ENCODE results near the gene AMN1. TPM values are rescaled to one million over a fixed set of nuclear protein-coding genes. Genes with fewer than 3 reads are reported as not detected.
"Not testable (repeated sequence)": the region's sequence is repeated elsewhere in the genome, so short reads cannot be mapped to it uniquely, and the experiment has no call there.

Gene AMN1
- polyA plus RNA-seq, 2 donors, result 4.4 to 4.7 TPM

- H3K36me3 ChIP-seq (ENCODE audit: control insufficient read depth in 2 of 2, insufficient read depth in 2 of 2, low read length in 1 of 2), result no peaks in the 10 kb centered on the region
- no peaks in the 10 kb centered on the region for H3K9me3 ChIP-seq (ENCODE audit: control insufficient read depth in 2 of 2, insufficient read depth in 1 of 2, low read depth in 1 of 2, low read length in 1 of 2)
- H3K27me3 ChIP-seq (ENCODE audit: control insufficient read depth in 1 of 2, insufficient read depth in 2 of 2, low read length in 2 of 2), result no peaks in the 10 kb centered on the region
Measured at GRCh38 chr12:31705621-31706020, 23.2 kb downstream of the AMN1 start.

GRCh38 chr12:31702047-31702446, 26.8 kb downstream of the AMN1 start:
- Histone ChIP-seq H3K9me3 (ENCODE audit: control insufficient read depth in 2 of 2, insufficient read depth in 1 of 2, low read depth in 1 of 2, low read length in 1 of 2) (no peaks in the 10 kb centered on the region), H3K27me3 (ENCODE audit: control insufficient read depth in 1 of 2, insufficient read depth in 2 of 2, low read length in 2 of 2) (no peaks in the 10 kb centered on the region), H3K36me3 (ENCODE audit: control insufficient read depth in 2 of 2, insufficient read depth in 2 of 2, low read length in 1 of 2) (peaks cover 0 to 4% of the 10 kb centered on the region in 2 donors), H3K27ac (ENCODE audit: low read depth in 2 of 2, low read length in 1 of 2) (no peak overlapping the region), H3K4me1 (ENCODE audit: control insufficient read depth in 2 of 2, insufficient read depth in 2 of 2, low read length in 1 of 2) (no peaks in the 10 kb centered on the region), H3K4me3 (ENCODE audit: low read depth in 1 of 2, low read length in 2 of 2) (no peak overlapping the region)

More at GRCh38 chr12:31705621-31706020, 23.2 kb downstream of the AMN1 start:
- Histone ChIP-seq H3K4me3 (ENCODE audit: low read depth in 1 of 2, low read length in 2 of 2) (no peak overlapping the region), H3K27ac (ENCODE audit: low read depth in 2 of 2, low read length in 1 of 2) (no peak overlapping the region), H3K4me1 (ENCODE audit: control insufficient read depth in 2 of 2, insufficient read depth in 2 of 2, low read length in 1 of 2) (no peaks in the 10 kb centered on the region)
- 78 to 80% methylated on average over 2 of the region's 2 CpGs for WGBS, 2 donors

GRCh38 chr12:31689921-31690320, 38.9 kb downstream of the AMN1 start:
- 97 to 98% methylated on average over 3 of the region's 3 CpGs for WGBS, 2 donors
- not testable (repeated sequence) for H3K27ac ChIP-seq (ENCODE audit: low read depth in 2 of 2, low read length in 1 of 2); H3K4me1 ChIP-seq (ENCODE audit: control insufficient read depth in 2 of 2, insufficient read depth in 2 of 2, low read length in 1 of 2); H3K4me3 ChIP-seq (ENCODE audit: low read depth in 1 of 2, low read length in 2 of 2); H3K9me3 ChIP-seq (ENCODE audit: control insufficient read depth in 2 of 2, insufficient read depth in 1 of 2, low read depth in 1 of 2, low read length in 1 of 2); H3K36me3 ChIP-seq (ENCODE audit: control insufficient read depth in 2 of 2, insufficient read depth in 2 of 2, low read length in 1 of 2); H3K27me3 ChIP-seq (ENCODE audit: control insufficient read depth in 1 of 2, insufficient read depth in 2 of 2, low read length in 2 of 2)

GRCh38 chr12:31687101-31687527, 41.7 kb downstream of the AMN1 start:
- Histone ChIP-seq H3K27me3 (ENCODE audit: control insufficient read depth in 1 of 2, insufficient read depth in 2 of 2, low read length in 2 of 2) (no peaks in the 10 kb centered on the region), H3K9me3 (ENCODE audit: control insufficient read depth in 2 of 2, insufficient read depth in 1 of 2, low read depth in 1 of 2, low read length in 1 of 2) (no peaks in the 10 kb centered on the region), H3K27ac (ENCODE audit: low read depth in 2 of 2, low read length in 1 of 2) (peak overlapping the region; percentile 21 to 25), H3K4me1 (ENCODE audit: control insufficient read depth in 2 of 2, insufficient read depth in 2 of 2, low read length in 1 of 2) (no peaks in the 10 kb centered on the region), H3K36me3 (ENCODE audit: control insufficient read depth in 2 of 2, insufficient read depth in 2 of 2, low read length in 1 of 2) (no peaks in the 10 kb centered on the region), H3K4me3 (ENCODE audit: low read depth in 1 of 2, low read length in 2 of 2) (no peak overlapping the region)
- WGBS, 2 donors, result 84 to 86% methylated on average over 3 of the region's 3 CpGs

GRCh38 chr12:31685801-31686200, 43.0 kb downstream of the AMN1 start:
- Histone ChIP-seq H3K36me3 (ENCODE audit: control insufficient read depth in 2 of 2, insufficient read depth in 2 of 2, low read length in 1 of 2) (no peaks in the 10 kb centered on the region), H3K27me3 (ENCODE audit: control insufficient read depth in 1 of 2, insufficient read depth in 2 of 2, low read length in 2 of 2) (no peaks in the 10 kb centered on the region), H3K9me3 (ENCODE audit: control insufficient read depth in 2 of 2, insufficient read depth in 1 of 2, low read depth in 1 of 2, low read length in 1 of 2) (no peaks in the 10 kb centered on the region), H3K27ac (ENCODE audit: low read depth in 2 of 2, low read length in 1 of 2) (no peak overlapping the region), H3K4me3 (ENCODE audit: low read depth in 1 of 2, low read length in 2 of 2) (no peak overlapping the region), H3K4me1 (ENCODE audit: control insufficient read depth in 2 of 2, insufficient read depth in 2 of 2, low read length in 1 of 2) (no peaks in the 10 kb centered on the region)
- 82 to 83% methylated on average over 3 of the region's 3 CpGs for WGBS, 2 donors

DNA sequence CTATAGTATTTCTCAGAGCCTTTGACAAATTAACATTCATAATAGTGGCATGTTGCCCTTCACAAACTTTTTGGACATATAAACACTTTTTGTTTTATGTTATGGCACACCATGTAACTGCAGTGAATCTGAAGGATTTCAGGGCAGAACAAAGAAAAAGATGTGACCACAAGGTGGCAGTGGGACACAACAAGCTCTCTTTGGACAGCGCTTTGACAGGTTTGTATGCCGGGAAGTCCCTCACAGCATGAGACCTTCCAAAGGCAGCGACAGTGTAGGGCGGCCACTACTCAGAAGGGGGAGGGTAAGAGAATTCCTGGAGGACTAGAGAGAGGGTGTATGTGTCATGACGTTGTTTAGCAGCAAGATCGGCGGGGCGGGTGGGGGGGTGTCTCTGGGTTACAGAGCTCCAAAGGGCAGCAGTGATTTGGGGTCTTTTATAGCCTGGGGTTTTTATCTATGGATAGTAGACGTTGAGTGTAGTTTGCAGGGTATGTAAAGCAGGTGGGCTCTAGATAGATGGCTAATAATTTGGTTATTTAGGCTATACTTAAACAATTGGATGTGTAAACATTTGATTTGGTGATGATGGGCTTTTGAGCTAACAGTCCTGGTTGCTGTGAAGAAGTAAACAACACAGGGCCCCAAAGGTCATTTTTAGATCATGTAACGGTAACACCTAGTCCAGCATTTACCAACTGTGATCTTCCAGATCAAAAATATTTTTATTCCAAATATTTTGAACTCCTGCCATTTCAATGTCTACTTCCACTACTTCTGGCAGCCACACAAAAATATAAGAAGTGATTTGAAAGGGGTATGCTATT, 46.5 kb downstream of the AMN1 start:
- H3K27ac ChIP-seq (ENCODE audit: low read depth in 2 of 2, low read length in 1 of 2), result no peak overlapping the region
- no peaks in the 10 kb centered on the region for H3K27me3 ChIP-seq (ENCODE audit: control insufficient read depth in 1 of 2, insufficient read depth in 2 of 2, low read length in 2 of 2)
- no peak overlapping the region for H3K4me3 ChIP-seq (ENCODE audit: low read depth in 1 of 2, low read length in 2 of 2)
- WGBS, 2 donors, result 62 to 68% methylated on average over 10 of the region's 10 CpGs
- no peaks in the 10 kb centered on the region for H3K36me3 ChIP-seq (ENCODE audit: control insufficient read depth in 2 of 2, insufficient read depth in 2 of 2, low read length in 1 of 2)
- no peaks in the 10 kb centered on the region for H3K9me3 ChIP-seq (ENCODE audit: control insufficient read depth in 2 of 2, insufficient read depth in 1 of 2, low read depth in 1 of 2, low read length in 1 of 2)
- H3K4me1 ChIP-seq (ENCODE audit: control insufficient read depth in 2 of 2, insufficient read depth in 2 of 2, low read length in 1 of 2), result no peaks in the 10 kb centered on the region

GRCh38 chr12:31672521-31672920, 56.3 kb downstream of the AMN1 start:
- H3K27me3 ChIP-seq (ENCODE audit: control insufficient read depth in 1 of 2, insufficient read depth in 2 of 2, low read length in 2 of 2), result no peaks in the 10 kb centered on the region
- no peaks in the 10 kb centered on the region for H3K9me3 ChIP-seq (ENCODE audit: control insufficient read depth in 2 of 2, insufficient read depth in 1 of 2, low read depth in 1 of 2, low read length in 1 of 2)
- no peaks in the 10 kb centered on the region for H3K4me1 ChIP-seq (ENCODE audit: control insufficient read depth in 2 of 2, insufficient read depth in 2 of 2, low read length in 1 of 2)
- peaks cover 0 to 2% of the 10 kb centered on the region in 2 donors for H3K36me3 ChIP-seq (ENCODE audit: control insufficient read depth in 2 of 2, insufficient read depth in 2 of 2, low read length in 1 of 2)
- WGBS, 2 donors, result 93 to 96% methylated on average over 4 of the region's 4 CpGs
- no peak overlapping the region for H3K27ac ChIP-seq (ENCODE audit: low read depth in 2 of 2, low read length in 1 of 2)
- no peak overlapping the region for H3K4me3 ChIP-seq (ENCODE audit: low read depth in 1 of 2, low read length in 2 of 2)

GRCh38 chr12:31669582-31669981, 59.2 kb downstream of the AMN1 start:
- 86 to 89% methylated on average over 2 of the region's 2 CpGs for WGBS, 2 donors
- not testable (repeated sequence) for H3K4me1 ChIP-seq (ENCODE audit: control insufficient read depth in 2 of 2, insufficient read depth in 2 of 2, low read length in 1 of 2); H3K9me3 ChIP-seq (ENCODE audit: control insufficient read depth in 2 of 2, insufficient read depth in 1 of 2, low read depth in 1 of 2, low read length in 1 of 2); H3K4me3 ChIP-seq (ENCODE audit: low read depth in 1 of 2, low read length in 2 of 2); H3K27ac ChIP-seq (ENCODE audit: low read depth in 2 of 2, low read length in 1 of 2); H3K27me3 ChIP-seq (ENCODE audit: control insufficient read depth in 1 of 2, insufficient read depth in 2 of 2, low read length in 2 of 2); H3K36me3 ChIP-seq (ENCODE audit: control insufficient read depth in 2 of 2, insufficient read depth in 2 of 2, low read length in 1 of 2)

GRCh38 chr12:31669020-31669419, 59.8 kb downstream of the AMN1 start:
- H3K4me3 ChIP-seq (ENCODE audit: low read depth in 1 of 2, low read length in 2 of 2), result no peak overlapping the region
- H3K27ac ChIP-seq (ENCODE audit: low read depth in 2 of 2, low read length in 1 of 2), result no peak overlapping the region
- H3K9me3 ChIP-seq (ENCODE audit: control insufficient read depth in 2 of 2, insufficient read depth in 1 of 2, low read depth in 1 of 2, low read length in 1 of 2), result no peaks in the 10 kb centered on the region
- no peaks in the 10 kb centered on the region for H3K27me3 ChIP-seq (ENCODE audit: control insufficient read depth in 1 of 2, insufficient read depth in 2 of 2, low read length in 2 of 2)
- peaks cover 0 to 2% of the 10 kb centered on the region in 2 donors for H3K36me3 ChIP-seq (ENCODE audit: control insufficient read depth in 2 of 2, insufficient read depth in 2 of 2, low read length in 1 of 2)
- no peaks in the 10 kb centered on the region for H3K4me1 ChIP-seq (ENCODE audit: control insufficient read depth in 2 of 2, insufficient read depth in 2 of 2, low read length in 1 of 2)

DNA sequence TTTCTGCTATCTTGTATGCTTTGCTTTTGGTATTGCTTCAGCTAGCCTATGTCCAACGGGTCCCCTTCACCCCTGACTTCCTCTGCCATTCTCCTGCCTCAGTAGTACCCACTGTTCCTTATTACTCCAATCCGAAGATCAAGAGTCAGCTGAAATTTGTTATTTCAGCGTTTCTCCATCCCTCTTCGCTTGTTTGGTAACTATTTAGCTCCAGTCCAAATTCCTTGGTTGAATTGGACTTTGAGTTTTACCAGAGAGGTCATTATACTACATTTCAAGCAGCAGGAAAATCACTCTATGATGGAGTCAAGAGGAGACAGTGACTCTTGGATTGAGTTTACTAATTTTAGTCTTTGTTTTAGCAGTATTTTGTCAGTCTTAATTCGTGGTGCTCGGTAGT, 64.8 kb downstream of the AMN1 start:
- H3K36me3 ChIP-seq (ENCODE audit: control insufficient read depth in 2 of 2, insufficient read depth in 2 of 2, low read length in 1 of 2), result no peaks in the 10 kb centered on the region
- no peaks in the 10 kb centered on the region for H3K9me3 ChIP-seq (ENCODE audit: control insufficient read depth in 2 of 2, insufficient read depth in 1 of 2, low read depth in 1 of 2, low read length in 1 of 2)
- H3K4me3 ChIP-seq (ENCODE audit: low read depth in 1 of 2, low read length in 2 of 2), result no peak overlapping the region
- H3K27me3 ChIP-seq (ENCODE audit: control insufficient read depth in 1 of 2, insufficient read depth in 2 of 2, low read length in 2 of 2), result no peaks in the 10 kb centered on the region
- H3K27ac ChIP-seq (ENCODE audit: low read depth in 2 of 2, low read length in 1 of 2), result no peak overlapping the region
- H3K4me1 ChIP-seq (ENCODE audit: control insufficient read depth in 2 of 2, insufficient read depth in 2 of 2, low read length in 1 of 2), result no peaks in the 10 kb centered on the region
- WGBS, 2 donors, result 89% methylated on average over 6 of the region's 6 CpGs

All from esophagus (tissue), 2 donors.